Left lung (tissue), 10 donors: ENCODE measurements around the gene PAPPA. TPM values are rescaled to one million over a fixed set of nuclear protein-coding genes. Genes with fewer than 3 reads are reported as not detected.

Experiments used
- ATAC-seq: fragments of 200-7000 bp; cut with Tn5 transposase; one replicate; pipeline ENCODE4 v1.9.1; 2020; ENCODE audit warnings: moderate library complexity
- DNase-seq, 4 donors: peaks; one replicate each; pipeline ENCODE4 v3.0.0-alpha.2; 2013 to 2020
- H3K27ac ChIP-seq, 2 donors: fragments of 200-600 bp; sonication (generic) in 1 of 2; one replicate each; pipeline versions ENCODE4 v1.5.0 to v1.8.0; 2020 to 2021
- H3K27me3 ChIP-seq, 2 donors: fragments of 200-600 bp; sonication (generic) in 1 of 2; one replicate each; pipeline versions ENCODE4 v1.5.0 to v1.8.0; 2020 to 2021
- H3K36me3 ChIP-seq, 2 donors: fragments of 200-600 bp; sonication (generic) in 1 of 2; one replicate each; pipeline versions ENCODE4 v1.5.0 to v1.8.0; 2020 to 2021
- H3K4me1 ChIP-seq, 2 donors: fragments of 200-600 bp; one replicate each; pipeline ENCODE4 v1.8.0; 2021
- H3K4me3 ChIP-seq, 2 donors: fragments of 200-600 bp; sonication (generic) in 1 of 2; one replicate each; pipeline versions ENCODE4 v1.5.0 to v1.8.0; 2020 to 2021; ENCODE audit warnings: mild to moderate bottlenecking in 1 of 2
- H3K9me3 ChIP-seq, 2 donors: fragments of 200-600 bp; sonication (generic) in 1 of 2; one replicate each; pipeline versions ENCODE4 v1.5.0 to v1.8.0; 2020 to 2021
- CTCF ChIP-seq, 2 donors: fragments of 200-600 bp; sonication (generic) in 1 of 2; IDR thresholded peaks; one replicate each; pipeline versions ENCODE4 v1.5.0 to v1.8.0; 2021; ENCODE audit warnings: antibody characterized with exemption in 2 of 2
- intact Hi-C, 2 donors: fragments of 100-400 bp; cut with DNase I; formaldehyde crosslinking; loops; one replicate each; pipeline versions ENCODE4 v1.11.2 to v1.14.2; 2022
- polyA plus RNA-seq, 6 donors: library from polyadenylated mRNA; unstranded; fragments of 120-200 nt; gene quantifications; one replicate each; pipeline ENCODE4 v1.2.1, GENCODE V29; 2013; ENCODE audit not compliant: insufficient read length in 6 of 6
- total RNA-seq, 2 donors: library from RNA; stranded (reverse); fragmentation: NEBNext Ultra II Directional; extraction: Animal tissue kit (Norgen Biotek cat#: 25700); gene quantifications; one replicate each; pipeline ENCODE4 v1.2.1, GENCODE V29; 2021
- donor health status: DM: no; HTN: yes; CAD: no.
- donor health status: DM: no; HTN: no; CAD: no.

PAPPA gene
- total and polyA plus RNA-seq, 8 donors, result 1.1 to 9.8 (median 1.3) TPM

GRCh38 chr9:116297346-116297745 is 143.8 kb downstream of the PAPPA start:
- TF ChIP-seq CTCF (IDR thresholded peaks at IDR 0.05), result no peak
- intact Hi-C loops, result no loop called here
- H3K4me3 ChIP-seq, result no peak overlapping the region

GRCh38 chr9:116298249-116298648 is 144.7 kb downstream of the PAPPA start:
- ATAC-seq (no peak), DNase-seq (no peak)
- Histone ChIP-seq H3K36me3 (no peaks in the 10 kb centered on the region), H3K9me3 (no peaks in the 10 kb centered on the region), H3K4me3 (no peak overlapping the region), H3K4me1 (no peaks in the 10 kb centered on the region), H3K27ac (no peak overlapping the region), H3K27me3 (no peaks in the 10 kb centered on the region)
- intact Hi-C loops, result no loop called here
- no peak for TF ChIP-seq CTCF (IDR thresholded peaks at IDR 0.05)

More at GRCh38 chr9:116297346-116297745, 143.8 kb downstream of the PAPPA start:
- no peaks in the 10 kb centered on the region for H3K4me1 ChIP-seq
- no peak for ATAC-seq
- no peaks in the 10 kb centered on the region for H3K36me3 ChIP-seq
- no peaks in the 10 kb centered on the region for H3K27me3 ChIP-seq
- no peak for DNase-seq
- H3K27ac ChIP-seq, result no peak overlapping the region
- H3K9me3 ChIP-seq, result no peaks in the 10 kb centered on the region

- ATAC-seq (no peak), DNase-seq (no peak)
- Histone ChIP-seq H3K4me3 (no peak overlapping the region), H3K27ac (no peak overlapping the region), H3K9me3 (no peaks in the 10 kb centered on the region), H3K36me3 (no peaks in the 10 kb centered on the region), H3K4me1 (no peaks in the 10 kb centered on the region), H3K27me3 (no peaks in the 10 kb centered on the region)
- intact Hi-C loops, result no loop called here
- TF ChIP-seq CTCF (IDR thresholded peaks at IDR 0.05), result no peak
Observed at GRCh38 chr9:116298878-116299391, 145.3 kb downstream of the PAPPA start.

GRCh38 chr9:116300360-116300870 is 146.8 kb downstream of the PAPPA start:
- Histone ChIP-seq H3K27me3 (no peaks in the 10 kb centered on the region), H3K36me3 (no peaks in the 10 kb centered on the region), H3K4me1 (no peaks in the 10 kb centered on the region), H3K4me3 (no peak overlapping the region), H3K9me3 (no peaks in the 10 kb centered on the region), H3K27ac (no peak overlapping the region)
- intact Hi-C loops, result no loop called here
- ATAC-seq (no peak), DNase-seq (no peak)
- TF ChIP-seq CTCF (IDR thresholded peaks at IDR 0.05), result no peak

GRCh38 chr9:116303270-116303669 is 149.7 kb downstream of the PAPPA start:
- TF ChIP-seq CTCF (IDR thresholded peaks at IDR 0.05), result no peak
- no peak overlapping the region for H3K27ac ChIP-seq
- no peak overlapping the region for H3K4me3 ChIP-seq
- no peaks in the 10 kb centered on the region for H3K27me3 ChIP-seq
- intact Hi-C loops, result no loop called here
- no peaks in the 10 kb centered on the region for H3K9me3 ChIP-seq
- DNase-seq, result no peak
- ATAC-seq, result no peak
- H3K4me1 ChIP-seq, result no peaks in the 10 kb centered on the region
- no peaks in the 10 kb centered on the region for H3K36me3 ChIP-seq
